ENCODE measurements around the gene CD3E. TPM values are rescaled to one million over a fixed set of nuclear protein-coding genes. Genes with fewer than 3 reads are reported as not detected.

Gene CD3E
- polyA plus RNA-seq, 4 donors: 5.9 to 13.8 (median 7.1) TPM

DNA sequence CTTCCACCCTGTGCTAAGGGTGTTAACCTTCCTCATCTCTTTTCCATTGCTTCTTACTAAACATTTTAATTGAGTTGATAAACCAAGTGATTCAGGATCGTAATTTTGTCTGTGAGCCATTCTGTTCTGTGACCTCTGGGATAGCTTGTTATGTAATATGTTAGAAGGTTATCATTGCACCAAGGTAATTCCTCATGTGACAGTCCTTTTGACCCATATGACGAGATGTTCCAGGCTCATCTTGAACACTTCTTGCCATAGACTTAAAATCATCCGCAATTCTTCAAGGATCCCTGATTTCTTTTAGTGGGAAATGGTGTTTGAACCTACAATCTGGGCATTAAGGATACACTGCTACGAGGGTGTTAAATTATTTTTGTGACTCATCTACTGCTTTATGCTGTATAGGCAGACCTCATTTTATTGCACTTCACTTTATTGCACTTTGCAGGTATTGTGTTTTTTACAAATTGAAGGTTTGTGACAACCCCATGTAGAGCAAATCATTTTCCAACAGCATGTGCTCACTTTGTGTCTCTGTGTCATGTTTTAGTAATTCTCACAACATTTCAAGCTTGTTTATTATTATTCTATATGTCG is 21.4 kb upstream of the CD3E start:
- FAIRE-seq (no peak), DNase-seq (peak; percentile 43 to 53)
- no peaks in the 10 kb centered on the region for H3K36me3 ChIP-seq (ENCODE audit: control insufficient read depth in 3 of 3, insufficient read depth in 2 of 3, low read depth in 1 of 3, low read length in 3 of 3)
- peaks cover 0 to 18% (median 3%) of the 10 kb centered on the region in 3 donors for H3K4me1 ChIP-seq (ENCODE audit: control insufficient read depth in 3 of 3, insufficient read depth in 2 of 3, low read depth in 1 of 3, low read length in 2 of 3)
- 26 to 63% (median 46%) methylated on average over 5 of the region's 5 CpGs for WGBS, 3 donors
- H3K9me3 ChIP-seq (ENCODE audit: control insufficient read depth in 2 of 2, insufficient read depth in 1 of 2, low read depth in 1 of 2, low read length in 1 of 2): no peaks in the 10 kb centered on the region
- no peaks in the 10 kb centered on the region for H3K27me3 ChIP-seq (ENCODE audit: control insufficient read depth in 3 of 3, insufficient read depth in 3 of 3, low read length in 3 of 3)
- H3K27ac ChIP-seq (ENCODE audit: low read depth in 1 of 3, low read length in 2 of 3): peak overlapping the region in 1 of 3 donors; percentile 32
- no peak overlapping the region for H3K4me3 ChIP-seq (ENCODE audit: low read depth in 1 of 3, low read length in 3 of 3)

DNA sequence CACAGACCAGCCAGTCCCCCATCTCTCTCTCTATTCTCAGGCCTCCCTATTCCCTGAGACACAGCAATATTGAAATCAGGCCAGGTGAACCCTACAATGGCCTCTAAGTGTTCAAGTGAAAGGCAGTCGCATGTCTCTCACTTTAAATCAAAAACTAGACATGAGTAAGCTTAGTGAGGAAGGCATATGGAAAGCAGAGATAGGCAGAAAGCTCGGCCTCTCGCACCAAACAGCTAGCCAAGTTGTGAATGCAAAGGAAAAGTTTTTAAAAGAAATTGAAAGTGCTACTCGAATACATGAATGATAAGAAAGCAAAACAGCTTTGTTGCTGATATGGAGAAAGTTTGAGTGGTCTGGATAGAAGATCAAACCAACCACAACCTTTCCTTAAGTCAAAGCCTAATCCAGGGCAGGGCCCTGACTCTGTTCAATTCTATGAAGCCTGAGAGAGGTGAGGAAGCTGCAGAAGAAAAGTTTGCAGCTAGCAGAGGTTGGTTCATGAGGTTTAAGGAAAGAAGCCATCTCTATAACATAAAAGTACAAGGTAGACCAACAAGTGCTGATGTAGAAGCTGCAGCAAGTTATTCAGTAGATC is 20.7 kb upstream of the CD3E start:
- WGBS, 3 donors: 24 to 42% (median 30%) methylated on average over 4 of the region's 4 CpGs
- H3K9me3 ChIP-seq (ENCODE audit: control insufficient read depth in 2 of 2, insufficient read depth in 1 of 2, low read depth in 1 of 2, low read length in 1 of 2): no peaks in the 10 kb centered on the region
- no peak overlapping the region for H3K4me3 ChIP-seq (ENCODE audit: low read depth in 1 of 3, low read length in 3 of 3)
- DNase-seq (no peak), FAIRE-seq (no peak)
- no peak overlapping the region for H3K27ac ChIP-seq (ENCODE audit: low read depth in 1 of 3, low read length in 2 of 3)
- H3K36me3 ChIP-seq (ENCODE audit: control insufficient read depth in 3 of 3, insufficient read depth in 2 of 3, low read depth in 1 of 3, low read length in 3 of 3): no peaks in the 10 kb centered on the region
- H3K4me1 ChIP-seq (ENCODE audit: control insufficient read depth in 3 of 3, insufficient read depth in 2 of 3, low read depth in 1 of 3, low read length in 2 of 3): peaks cover 0 to 18% (median 3%) of the 10 kb centered on the region in 3 donors
- H3K27me3 ChIP-seq (ENCODE audit: control insufficient read depth in 3 of 3, insufficient read depth in 3 of 3, low read length in 3 of 3): no peaks in the 10 kb centered on the region

DNA sequence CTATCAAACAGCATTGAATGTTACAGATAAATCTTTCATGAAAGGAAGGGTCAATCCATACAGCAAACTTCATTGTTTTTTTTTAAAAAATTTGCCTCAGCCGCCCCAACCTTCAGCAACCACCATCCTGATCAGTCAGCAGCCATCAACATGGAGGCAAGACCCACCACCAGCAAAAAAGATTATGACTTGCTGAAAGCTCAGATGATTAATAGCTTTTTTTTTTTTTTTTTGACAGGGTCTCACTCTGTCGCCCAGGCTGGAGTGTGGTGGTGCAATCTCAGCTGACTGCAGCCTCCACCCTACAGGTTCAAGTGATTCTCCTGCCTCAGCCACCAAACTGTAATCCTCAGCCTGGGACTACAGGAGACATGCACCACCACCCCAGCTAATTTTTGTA is 18.0 kb upstream of the CD3E start:
- Histone ChIP-seq H3K27me3 (ENCODE audit: control insufficient read depth in 3 of 3, insufficient read depth in 3 of 3, low read length in 3 of 3) (no peaks in the 10 kb centered on the region), H3K4me1 (ENCODE audit: control insufficient read depth in 3 of 3, insufficient read depth in 2 of 3, low read depth in 1 of 3, low read length in 2 of 3) (peaks cover 0 to 18% (median 3%) of the 10 kb centered on the region in 3 donors), H3K9me3 (ENCODE audit: control insufficient read depth in 2 of 2, insufficient read depth in 1 of 2, low read depth in 1 of 2, low read length in 1 of 2) (no peaks in the 10 kb centered on the region), H3K27ac (ENCODE audit: low read depth in 1 of 3, low read length in 2 of 3) (no peak overlapping the region), H3K4me3 (ENCODE audit: low read depth in 1 of 3, low read length in 3 of 3) (no peak overlapping the region), H3K36me3 (ENCODE audit: control insufficient read depth in 3 of 3, insufficient read depth in 2 of 3, low read depth in 1 of 3, low read length in 3 of 3) (no peaks in the 10 kb centered on the region)
- WGBS, 3 donors: 90 to 100% (median 95%) methylated on average over 2 of the region's 2 CpGs
- FAIRE-seq (no peak), DNase-seq (no peak)

DNA sequence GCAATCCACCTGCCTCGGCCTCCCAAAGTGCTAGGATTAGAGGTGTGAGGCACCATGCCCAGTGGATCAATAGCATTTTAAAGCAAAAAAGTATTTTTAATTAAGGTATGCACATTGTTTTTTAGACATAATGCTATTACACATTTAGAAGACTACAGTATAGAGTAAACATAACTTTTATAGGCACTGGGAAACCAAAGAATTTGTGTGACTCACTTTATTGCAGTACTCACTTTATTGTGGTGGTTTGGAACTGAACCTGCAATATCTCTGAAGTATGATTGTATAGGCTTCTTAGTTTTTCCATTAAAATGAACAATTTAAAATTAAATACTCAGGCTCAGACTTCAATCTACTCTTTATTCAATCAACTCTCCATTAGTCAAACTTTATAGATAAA is 17.5 kb upstream of the CD3E start:
- WGBS, 3 donors: 44 to 68% (median 52%) methylated on average over 1 of the region's 1 CpG
- H3K9me3 ChIP-seq (ENCODE audit: control insufficient read depth in 2 of 2, insufficient read depth in 1 of 2, low read depth in 1 of 2, low read length in 1 of 2): no peaks in the 10 kb centered on the region
- H3K4me1 ChIP-seq (ENCODE audit: control insufficient read depth in 3 of 3, insufficient read depth in 2 of 3, low read depth in 1 of 3, low read length in 2 of 3): peaks cover 0 to 18% (median 3%) of the 10 kb centered on the region in 3 donors
- H3K4me3 ChIP-seq (ENCODE audit: low read depth in 1 of 3, low read length in 3 of 3): no peak overlapping the region
- H3K27me3 ChIP-seq (ENCODE audit: control insufficient read depth in 3 of 3, insufficient read depth in 3 of 3, low read length in 3 of 3): no peaks in the 10 kb centered on the region
- FAIRE-seq (no peak), DNase-seq (peak; percentile 58 to 63)
- H3K27ac ChIP-seq (ENCODE audit: low read depth in 1 of 3, low read length in 2 of 3): peak overlapping the region in 1 of 3 donors; percentile 24
- no peaks in the 10 kb centered on the region for H3K36me3 ChIP-seq (ENCODE audit: control insufficient read depth in 3 of 3, insufficient read depth in 2 of 3, low read depth in 1 of 3, low read length in 3 of 3)

DNA sequence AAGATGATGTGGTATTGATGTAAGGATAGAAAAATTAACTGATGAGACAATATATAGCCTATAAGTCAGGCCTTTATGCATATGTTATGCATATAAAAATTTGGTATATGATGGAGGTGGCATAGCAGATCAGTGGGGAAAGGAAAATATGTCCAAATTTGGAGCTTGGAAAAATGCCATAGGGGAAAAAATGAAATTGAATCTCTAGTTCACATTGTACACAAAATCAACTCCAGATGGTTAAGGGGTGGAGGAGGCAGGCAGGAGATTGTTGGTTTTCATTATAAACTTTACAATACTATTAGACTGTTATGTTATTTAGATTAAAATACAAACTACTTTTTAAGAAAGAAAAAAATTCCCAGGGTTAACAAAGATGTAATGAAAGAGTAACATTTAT is 15.1 kb upstream of the CD3E start:
- no peaks in the 10 kb centered on the region for H3K36me3 ChIP-seq (ENCODE audit: control insufficient read depth in 3 of 3, insufficient read depth in 2 of 3, low read depth in 1 of 3, low read length in 3 of 3)
- no peak for FAIRE-seq
- H3K4me3 ChIP-seq (ENCODE audit: low read depth in 1 of 3, low read length in 3 of 3): no peak overlapping the region
- H3K27ac ChIP-seq (ENCODE audit: low read depth in 1 of 3, low read length in 2 of 3): no peak overlapping the region
- H3K9me3 ChIP-seq (ENCODE audit: control insufficient read depth in 2 of 2, insufficient read depth in 1 of 2, low read depth in 1 of 2, low read length in 1 of 2): no peaks in the 10 kb centered on the region
- no peaks in the 10 kb centered on the region for H3K27me3 ChIP-seq (ENCODE audit: control insufficient read depth in 3 of 3, insufficient read depth in 3 of 3, low read length in 3 of 3)
- H3K4me1 ChIP-seq (ENCODE audit: control insufficient read depth in 3 of 3, insufficient read depth in 2 of 3, low read depth in 1 of 3, low read length in 2 of 3): peaks cover 0 to 6% (median 3%) of the 10 kb centered on the region in 3 donors
- no peak for DNase-seq

DNA sequence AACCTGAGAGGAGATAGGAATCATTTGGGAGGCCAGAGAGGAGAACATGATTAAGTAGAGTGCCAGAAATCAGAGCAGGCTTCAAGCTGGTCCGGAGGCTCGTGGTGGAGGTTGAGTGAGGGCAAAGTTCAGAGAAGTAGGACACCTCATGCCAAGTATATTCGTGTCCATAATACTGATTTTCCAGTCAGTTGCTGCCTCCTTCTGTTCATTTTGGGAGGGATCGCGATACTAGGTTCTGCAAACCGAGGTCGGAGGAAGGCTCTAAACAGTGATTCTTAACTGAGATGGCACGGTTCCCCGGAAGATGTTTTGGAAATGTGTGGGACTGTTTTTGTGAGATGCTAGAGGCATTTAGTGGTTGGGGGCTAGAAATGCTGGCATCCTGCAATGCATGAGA is 13.6 kb upstream of the CD3E start:
- Histone ChIP-seq H3K4me1 (ENCODE audit: control insufficient read depth in 3 of 3, insufficient read depth in 2 of 3, low read depth in 1 of 3, low read length in 2 of 3) (peaks cover 0 to 8% (median 3%) of the 10 kb centered on the region in 3 donors), H3K9me3 (ENCODE audit: control insufficient read depth in 2 of 2, insufficient read depth in 1 of 2, low read depth in 1 of 2, low read length in 1 of 2) (no peaks in the 10 kb centered on the region), H3K4me3 (ENCODE audit: low read depth in 1 of 3, low read length in 3 of 3) (no peak overlapping the region), H3K27ac (ENCODE audit: low read depth in 1 of 3, low read length in 2 of 3) (no peak overlapping the region), H3K27me3 (ENCODE audit: control insufficient read depth in 3 of 3, insufficient read depth in 3 of 3, low read length in 3 of 3) (no peaks in the 10 kb centered on the region), H3K36me3 (ENCODE audit: control insufficient read depth in 3 of 3, insufficient read depth in 2 of 3, low read depth in 1 of 3, low read length in 3 of 3) (no peaks in the 10 kb centered on the region)
- WGBS, 3 donors: 6 to 12% (median 11%) methylated on average over 9 of the region's 9 CpGs
- FAIRE-seq (no peak), DNase-seq (peak; percentile 76 to 86)

DNA sequence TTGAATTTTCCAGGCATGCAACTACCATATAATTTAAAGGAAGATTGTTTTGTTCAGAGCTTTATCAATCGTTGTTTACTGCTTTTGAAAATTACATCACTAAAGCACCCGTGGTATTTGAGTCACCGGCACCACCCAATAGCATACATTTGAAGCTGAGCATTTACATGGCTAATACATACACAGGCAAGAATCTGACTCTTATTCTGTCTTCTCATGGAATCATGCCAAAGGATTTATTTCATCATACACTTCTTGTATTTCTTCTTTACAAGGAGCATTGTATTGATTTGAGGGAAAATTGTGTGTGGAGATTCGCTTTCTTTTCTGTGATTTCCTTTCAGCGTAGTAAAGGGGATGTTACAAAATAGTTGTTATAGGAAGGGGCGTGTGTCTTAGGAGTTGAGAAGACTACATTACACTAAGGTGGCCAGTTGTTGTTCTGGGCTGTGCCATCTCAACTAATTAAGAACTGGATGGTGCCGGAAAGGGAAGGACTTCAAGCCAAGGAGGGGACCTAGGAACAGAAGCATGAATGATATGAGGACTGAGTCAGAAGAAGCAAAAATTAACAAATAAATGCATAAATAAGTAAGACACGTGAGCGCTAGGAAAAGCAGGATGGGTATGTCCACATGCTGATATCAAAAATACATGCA is 12.9 kb upstream of the CD3E start:
- no peak overlapping the region for H3K27ac ChIP-seq (ENCODE audit: low read depth in 1 of 3, low read length in 2 of 3)
- H3K4me1 ChIP-seq (ENCODE audit: control insufficient read depth in 3 of 3, insufficient read depth in 2 of 3, low read depth in 1 of 3, low read length in 2 of 3): peaks cover 0 to 13% (median 3%) of the 10 kb centered on the region in 3 donors
- FAIRE-seq: no peak
- H3K27me3 ChIP-seq (ENCODE audit: control insufficient read depth in 3 of 3, insufficient read depth in 3 of 3, low read length in 3 of 3): no peaks in the 10 kb centered on the region
- WGBS, 3 donors: 55 to 76% (median 66%) methylated on average over 9 of the region's 9 CpGs
- H3K4me3 ChIP-seq (ENCODE audit: low read depth in 1 of 3, low read length in 3 of 3): no peak overlapping the region
- DNase-seq: no peak
- no peaks in the 10 kb centered on the region for H3K36me3 ChIP-seq (ENCODE audit: control insufficient read depth in 3 of 3, insufficient read depth in 2 of 3, low read depth in 1 of 3, low read length in 3 of 3)
- no peaks in the 10 kb centered on the region for H3K9me3 ChIP-seq (ENCODE audit: control insufficient read depth in 2 of 2, insufficient read depth in 1 of 2, low read depth in 1 of 2, low read length in 1 of 2)

DNA sequence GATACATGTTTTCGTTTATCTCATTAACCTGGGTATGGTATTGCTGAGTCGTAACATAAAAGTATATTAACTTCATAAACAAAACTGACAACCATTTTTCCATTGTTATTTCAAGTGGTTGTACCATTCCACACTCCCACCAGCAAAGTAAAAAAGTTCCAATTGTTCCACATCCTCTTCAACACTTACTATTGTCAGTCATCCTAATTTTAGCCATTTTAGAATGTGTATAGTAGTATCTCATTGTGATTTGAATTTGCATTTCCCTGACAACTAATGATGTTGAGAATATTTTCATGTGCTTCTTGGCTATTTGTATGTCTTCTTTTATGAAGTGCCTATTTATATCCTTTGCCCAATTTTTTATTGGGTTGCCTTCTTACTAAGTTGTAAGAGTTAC is 10.5 kb upstream of the CD3E start:
- no peaks in the 10 kb centered on the region for H3K9me3 ChIP-seq (ENCODE audit: control insufficient read depth in 2 of 2, insufficient read depth in 1 of 2, low read depth in 1 of 2, low read length in 1 of 2)
- no peaks in the 10 kb centered on the region for H3K36me3 ChIP-seq (ENCODE audit: control insufficient read depth in 3 of 3, insufficient read depth in 2 of 3, low read depth in 1 of 3, low read length in 3 of 3)
- WGBS, 3 donors: 83 to 91% (median 86%) methylated on average over 2 of the region's 2 CpGs
- no peak overlapping the region for H3K4me3 ChIP-seq (ENCODE audit: low read depth in 1 of 3, low read length in 3 of 3)
- H3K27me3 ChIP-seq (ENCODE audit: control insufficient read depth in 3 of 3, insufficient read depth in 3 of 3, low read length in 3 of 3): no peaks in the 10 kb centered on the region
- H3K27ac ChIP-seq (ENCODE audit: low read depth in 1 of 3, low read length in 2 of 3): no peak overlapping the region
- DNase-seq: no peak
- no peak for FAIRE-seq
- peaks cover 0 to 7% (median 0%) of the 10 kb centered on the region in 3 donors for H3K4me1 ChIP-seq (ENCODE audit: control insufficient read depth in 3 of 3, insufficient read depth in 2 of 3, low read depth in 1 of 3, low read length in 2 of 3)
